GM12872 (cell line): ENCODE measurements around the gene POU2F2.

Source experiments
- TF ChIP-seq, protein P1 (sequence below): IDR thresholded peaks from 3 replicates; pipeline ENCODE4 v1.5.1; 2011; ENCODE audit warnings: low read depth, mild to moderate bottlenecking, low read length, moderate library complexity; ENCODE audit not compliant: insufficient read depth

The POU2F2 gene

DNA sequence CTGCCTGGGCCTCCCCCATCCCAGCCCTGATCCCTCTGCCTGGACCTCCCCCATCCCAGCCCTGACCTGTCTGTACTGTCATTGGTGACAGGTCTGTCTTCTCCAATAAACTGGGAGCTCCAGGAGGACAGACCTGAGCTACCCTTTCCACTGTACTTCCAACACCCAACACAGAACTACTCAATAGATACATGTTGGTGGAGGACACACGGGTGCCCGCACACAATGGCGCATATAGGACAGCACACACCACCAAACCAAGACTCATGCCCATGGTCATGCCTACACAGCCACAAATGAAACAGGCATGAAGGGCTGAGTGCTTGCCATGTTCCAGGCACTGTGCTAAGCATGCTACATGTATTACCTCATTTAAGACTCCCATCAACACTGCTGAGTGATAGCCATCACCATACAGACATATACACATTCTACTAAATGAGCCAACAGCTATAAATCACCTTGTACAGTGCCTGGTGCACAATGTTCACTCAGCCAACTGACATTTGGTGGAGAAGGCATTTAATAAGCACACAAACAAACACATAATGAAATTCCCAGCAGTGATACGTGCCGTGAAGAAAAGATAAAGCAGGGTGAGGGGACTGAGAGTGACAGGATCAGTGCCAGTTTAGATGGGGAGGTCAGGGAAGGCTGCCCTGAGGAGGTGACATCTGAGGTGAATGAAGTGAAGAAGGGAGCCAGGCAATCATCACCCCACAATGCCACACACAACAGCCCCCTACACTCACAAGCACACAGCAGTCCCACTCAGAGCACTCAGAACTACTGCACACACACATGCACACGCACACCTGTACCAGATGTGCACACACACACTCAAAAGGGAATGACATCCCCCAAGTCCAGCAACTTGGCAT lies 857 bp downstream of the POU2F2 start:
- TF ChIP-seq, protein P1, sequence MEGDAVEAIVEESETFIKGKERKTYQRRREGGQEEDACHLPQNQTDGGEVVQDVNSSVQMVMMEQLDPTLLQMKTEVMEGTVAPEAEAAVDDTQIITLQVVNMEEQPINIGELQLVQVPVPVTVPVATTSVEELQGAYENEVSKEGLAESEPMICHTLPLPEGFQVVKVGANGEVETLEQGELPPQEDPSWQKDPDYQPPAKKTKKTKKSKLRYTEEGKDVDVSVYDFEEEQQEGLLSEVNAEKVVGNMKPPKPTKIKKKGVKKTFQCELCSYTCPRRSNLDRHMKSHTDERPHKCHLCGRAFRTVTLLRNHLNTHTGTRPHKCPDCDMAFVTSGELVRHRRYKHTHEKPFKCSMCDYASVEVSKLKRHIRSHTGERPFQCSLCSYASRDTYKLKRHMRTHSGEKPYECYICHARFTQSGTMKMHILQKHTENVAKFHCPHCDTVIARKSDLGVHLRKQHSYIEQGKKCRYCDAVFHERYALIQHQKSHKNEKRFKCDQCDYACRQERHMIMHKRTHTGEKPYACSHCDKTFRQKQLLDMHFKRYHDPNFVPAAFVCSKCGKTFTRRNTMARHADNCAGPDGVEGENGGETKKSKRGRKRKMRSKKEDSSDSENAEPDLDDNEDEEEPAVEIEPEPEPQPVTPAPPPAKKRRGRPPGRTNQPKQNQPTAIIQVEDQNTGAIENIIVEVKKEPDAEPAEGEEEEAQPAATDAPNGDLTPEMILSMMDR = no peak

DNA sequence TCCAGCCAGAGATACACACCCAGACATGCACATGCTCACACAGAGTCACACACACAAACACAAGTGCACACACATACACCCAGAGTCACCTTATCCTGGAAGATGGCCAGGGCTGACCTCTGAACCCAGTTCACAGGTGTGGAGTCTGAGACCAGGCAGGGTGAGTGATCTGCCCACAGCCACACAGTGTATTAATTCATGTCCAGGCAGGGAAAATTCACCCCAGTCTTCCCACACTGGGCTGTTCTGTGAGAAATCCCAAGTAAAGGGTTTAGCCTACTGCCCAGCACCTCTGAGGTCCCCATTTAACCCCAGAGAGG lies 2.0 kb downstream of the POU2F2 start:
- TF ChIP-seq, protein P1 = no peak

DNA sequence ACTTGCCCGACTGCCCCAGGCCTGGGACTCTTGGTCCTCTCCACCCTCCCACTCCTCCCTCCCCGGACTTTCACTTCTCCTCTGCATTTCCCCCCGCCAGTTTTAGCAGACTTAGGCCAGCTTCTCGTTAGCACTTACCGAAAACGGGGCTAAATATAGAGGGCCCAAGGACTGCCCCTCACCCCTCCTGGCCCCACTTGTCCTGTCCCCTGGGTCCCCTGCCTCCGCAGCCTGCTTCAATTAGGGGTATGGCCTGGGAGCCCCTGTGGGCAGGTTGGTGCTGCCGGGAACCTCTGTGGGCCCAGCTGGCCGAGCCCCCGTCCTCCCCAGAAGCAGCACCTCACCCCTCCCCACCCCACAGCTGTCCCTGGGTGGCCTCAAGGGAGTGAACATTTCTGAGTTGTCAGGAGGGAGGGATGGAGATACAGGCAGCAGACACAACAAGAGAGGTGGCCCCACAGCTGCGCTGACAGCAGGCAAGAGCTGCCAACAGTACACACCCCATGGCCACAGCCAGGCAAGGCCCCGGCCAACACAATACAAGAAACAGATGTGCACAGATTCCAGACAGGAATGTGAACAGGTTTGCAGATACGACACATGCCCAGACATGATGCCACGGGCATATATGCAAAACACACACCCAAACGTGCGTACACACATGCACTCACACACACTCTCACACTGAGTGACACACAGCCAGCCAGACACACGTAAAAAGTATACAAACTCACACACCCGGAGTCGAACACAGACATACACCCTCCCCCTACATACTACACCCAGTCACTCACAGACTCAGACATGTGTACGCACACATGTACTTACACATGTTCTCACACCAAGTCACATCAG lies 2.6 kb downstream of the POU2F2 start:
- TF ChIP-seq, protein P1 = no peak

DNA sequence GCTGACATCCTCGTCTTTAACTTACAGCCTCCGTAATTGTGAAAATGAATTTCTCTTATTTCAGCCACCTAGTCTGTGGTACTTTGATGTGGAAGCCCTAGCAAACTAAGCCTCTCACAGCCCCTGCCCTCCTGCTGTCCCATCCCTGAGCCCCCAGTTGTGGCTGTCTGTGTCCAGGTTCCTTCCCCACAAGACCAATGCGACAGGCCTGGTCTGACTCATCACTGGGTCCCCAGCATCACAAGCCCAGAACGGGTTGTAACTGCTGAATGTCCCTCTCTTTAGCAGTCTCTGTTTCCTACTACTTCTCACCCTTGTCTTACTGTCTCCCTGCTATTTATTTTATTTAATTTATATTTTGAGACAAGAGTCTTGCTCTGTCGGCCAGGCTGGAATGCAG lies 5.7 kb downstream of the POU2F2 start:
- TF ChIP-seq, protein P1 = no peak

DNA sequence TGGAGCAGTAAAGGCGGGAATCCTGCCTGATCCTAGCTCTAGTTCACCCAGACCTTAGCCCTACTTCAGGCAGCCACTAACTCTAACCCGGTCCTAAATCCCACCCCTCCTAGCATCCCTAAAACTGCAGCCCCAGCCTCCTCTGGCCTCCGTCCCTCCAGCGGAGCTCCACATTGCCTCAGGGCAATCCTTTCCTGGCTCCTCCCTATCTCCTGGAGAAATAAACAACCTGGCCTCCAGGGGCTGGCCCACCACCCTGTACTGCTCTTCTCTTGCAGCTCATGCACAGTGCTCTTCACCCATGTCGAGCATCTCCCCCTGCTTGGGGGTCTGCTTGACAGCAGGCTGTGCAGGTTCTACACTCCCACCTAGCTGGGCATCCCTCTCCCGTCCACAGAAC lies 6.7 kb downstream of the POU2F2 start:
- TF ChIP-seq, protein P1 = no peak

DNA sequence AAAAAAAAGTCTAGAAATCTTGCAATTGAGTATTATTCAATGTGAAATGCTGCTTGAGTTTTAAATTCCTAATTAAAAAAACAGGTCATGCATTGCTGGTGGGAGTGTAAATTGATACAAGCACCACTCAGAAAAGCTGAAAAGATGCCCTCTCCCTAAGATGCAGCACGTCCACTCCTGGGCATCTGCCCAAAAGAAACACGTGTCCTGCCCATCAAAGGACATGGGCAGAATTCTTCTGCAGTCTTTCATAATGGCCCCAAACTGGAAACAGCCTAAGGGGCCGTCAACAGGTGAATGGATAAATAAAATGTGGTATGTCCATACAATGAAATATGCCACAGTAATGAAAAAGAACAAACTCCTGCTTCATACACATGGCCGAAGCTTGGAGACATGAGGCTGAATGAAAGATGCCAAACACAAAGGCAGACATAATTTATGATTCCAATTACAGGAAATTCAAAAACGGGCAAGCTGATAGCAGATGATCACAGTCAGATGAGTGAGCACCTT lies 7.8 kb downstream of the POU2F2 start:
- TF ChIP-seq, protein P1 = no peak

DNA sequence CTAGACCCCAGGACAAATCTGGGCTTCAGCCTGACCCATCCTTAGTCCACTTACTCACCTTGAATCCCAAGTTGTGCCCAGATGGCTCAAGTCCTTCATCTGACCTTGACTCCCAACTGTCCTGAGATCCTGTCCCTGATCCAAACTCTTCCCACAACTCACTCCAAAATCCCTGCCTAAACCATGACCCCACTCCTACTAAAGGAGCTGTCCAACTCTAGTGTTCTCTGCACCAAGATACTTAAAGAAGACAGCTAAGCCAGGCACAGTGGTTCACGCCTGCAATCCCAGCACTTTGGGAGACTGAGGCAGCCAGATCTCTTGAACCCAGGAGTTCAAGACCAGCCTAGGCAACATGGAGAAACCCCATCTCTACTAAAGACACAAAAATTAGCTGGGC lies 8.5 kb downstream of the POU2F2 start:
- TF ChIP-seq, protein P1 = no peak
